Endothelial cell of umbilical vein (primary cell): ENCODE measurements around the gene GRID2IP. TPM values are rescaled to one million over a fixed set of nuclear protein-coding genes. Genes with fewer than 3 reads are reported as not detected.

Experiments used
- BruUV-seq: library from RNA; stranded (reverse); fragments of 400-500 nt; replicated peaks from 2 replicates; lab custom pipeline; 2021; lab: Mats Ljungman, UMichigan
- CTCF ChIA-PET: fragments of 300-600, 350-600 bp; sonication (Branson Sonifier 250); formaldehyde crosslinking; loops from one replicate; lab custom pipeline; 2021; ENCODE audit warnings: antibody characterized with exemption, inconsistent platforms; lab: Charles Lee
- POLR2A ChIA-PET: fragments of 300-600, 350-600 bp; sonication (Branson Sonifier 250); formaldehyde crosslinking; loops from one replicate; lab custom pipeline; 2021; ENCODE audit warnings: antibody characterized with exemption, inconsistent platforms; lab: Charles Lee
- DNase-seq: peaks from one replicate; pipeline ENCODE4 v3.0.0-alpha.2; 2011; ENCODE audit warnings: low read depth, low spot score
- FAIRE-seq: peaks from 2 replicates; lab custom pipeline; 2011; peaks lifted over from hg19 to GRCh38; lab: Jason Lieb, UNC
- H2AFZ ChIP-seq: 2 replicates; pipeline ENCODE4 v1.6.0; 2012; ENCODE audit warnings: low read depth, low read length, control low read depth, inconsistent platforms
- H3K27ac ChIP-seq: 2 replicates; pipeline ENCODE4 v1.5.1; 2011; ENCODE audit warnings: low read depth, mild to moderate bottlenecking, control low read depth, low read length, moderate library complexity; ENCODE audit not compliant: insufficient read depth
- H3K27me3 ChIP-seq, 2 experiments: 2 replicates each; pipeline versions ENCODE4 v1.6.0 to v1.6.1; 2011; ENCODE audit warnings: low read length in 2 of 2, mixed read lengths in 1 of 2; ENCODE audit not compliant: control insufficient read depth in 2 of 2, insufficient read depth in 2 of 2
- H3K36me3 ChIP-seq, 2 experiments: 2 replicates in 1 of 2; 3 replicates in 1 of 2; pipeline ENCODE4 v1.5.1; 2011; ENCODE audit warnings: low read length in 2 of 2, mild to moderate bottlenecking in 1 of 2, moderate library complexity in 1 of 2; ENCODE audit not compliant: control insufficient read depth in 2 of 2, insufficient read depth in 2 of 2; ENCODE audit errors: extremely low read depth in 1 of 2
- H3K4me1 ChIP-seq: 3 replicates; pipeline ENCODE4 v1.5.1; 2011; ENCODE audit warnings: mild to moderate bottlenecking, low read length; ENCODE audit not compliant: control insufficient read depth, insufficient read depth; ENCODE audit errors: extremely low read depth
- H3K4me2 ChIP-seq: 2 replicates; pipeline ENCODE4 v1.6.1; 2011; ENCODE audit warnings: low read length, control low read depth, mixed read lengths; ENCODE audit not compliant: insufficient read depth
- H3K4me3 ChIP-seq, 3 experiments: fragments of 200-600 bp in 1 of 3; sonication (generic), shearing (Covaris generic) in 1 of 3; replicated peaks in 1 of 3; 2 replicates each; pipeline ENCODE4 v1.5.1; 2011 to 2016; ENCODE audit warnings: control low read depth in 3 of 3, low read length in 3 of 3, mild to moderate bottlenecking in 2 of 3, inconsistent platforms in 1 of 3, low read depth in 1 of 3, moderate library complexity in 1 of 3; ENCODE audit not compliant: insufficient read depth in 1 of 3
- H3K79me2 ChIP-seq: 2 replicates; pipeline ENCODE4 v1.6.0; 2012; ENCODE audit warnings: low read length, inconsistent platforms; ENCODE audit not compliant: control insufficient read depth, insufficient read depth
- H3K9ac ChIP-seq: replicated peaks from 2 replicates; pipeline ENCODE3; 2011; ENCODE audit warnings: low read length, control low read depth; ENCODE audit not compliant: insufficient read depth; ENCODE audit errors: extremely low read depth
- H3K9me1 ChIP-seq: replicated peaks from 3 replicates; pipeline ENCODE4 v1.6.0; 2011; ENCODE audit warnings: mild to moderate bottlenecking, low read length; ENCODE audit not compliant: control insufficient read depth, insufficient read depth; ENCODE audit errors: extremely low read depth
- H3K9me3 ChIP-seq: replicated peaks from 2 replicates; pipeline ENCODE4 v1.5.1; 2012; ENCODE audit warnings: low read length, inconsistent platforms; ENCODE audit not compliant: control insufficient read depth, insufficient read depth
- H4K20me1 ChIP-seq: replicated peaks from 2 replicates; pipeline ENCODE3; 2011; ENCODE audit warnings: mild to moderate bottlenecking, low read length; ENCODE audit not compliant: control insufficient read depth, insufficient read depth; ENCODE audit errors: extremely low read depth
- EZH2 ChIP-seq: IDR thresholded peaks from 2 replicates; pipeline ENCODE4 v1.6.1; 2012; ENCODE audit warnings: borderline replicate concordance, low read depth, mild to moderate bottlenecking, moderate library complexity, low read length, inconsistent platforms; ENCODE audit not compliant: severe bottlenecking
- FOS ChIP-seq: IDR thresholded peaks from 2 replicates; pipeline ENCODE4 v1.6.1; 2011; ENCODE audit warnings: mild to moderate bottlenecking, low read length, moderate library complexity, borderline replicate concordance; ENCODE audit not compliant: insufficient read depth
- GATA2 ChIP-seq: IDR thresholded peaks from 2 replicates; pipeline ENCODE4 v1.7.0; 2011; ENCODE audit warnings: low read depth, mild to moderate bottlenecking, moderate library complexity, mixed read lengths, low read length; ENCODE audit not compliant: insufficient read length, insufficient read depth
- JUN ChIP-seq: IDR thresholded peaks from 2 replicates; pipeline ENCODE4 v1.6.1; 2011; ENCODE audit warnings: borderline replicate concordance, low read depth; ENCODE audit not compliant: insufficient read length, insufficient read depth
- MYC ChIP-seq: IDR thresholded peaks from one replicate; pipeline ENCODE4 v1.6.1; 2011; ENCODE audit warnings: mild to moderate bottlenecking, low read depth, low read length
- POLR2A ChIP-seq: IDR thresholded peaks from 2 replicates; pipeline ENCODE4 v1.6.1; 2012; ENCODE audit warnings: low read depth, mild to moderate bottlenecking, control low read depth, low read length
- POLR2AphosphoS5 ChIP-seq: IDR thresholded peaks from 2 replicates; pipeline ENCODE4 v1.6.1; 2012; ENCODE audit warnings: low read depth, mild to moderate bottlenecking, control low read depth, low read length, moderate library complexity; ENCODE audit not compliant: insufficient read depth
- dilution Hi-C: fragments of 300-500 bp; cut with MboI; formaldehyde crosslinking; loops from one replicate; pipeline ENCODE4 v1.15.0; 2019; ENCODE audit warnings: low sequenced_read_pairs; ENCODE audit not compliant: extremely low pct_ligation_motif_present
- intact Hi-C: fragments of 100-400 bp; cut with micrococcal nuclease; formaldehyde crosslinking; loops from one replicate; pipeline ENCODE4 v1.10.0; 2022
- polyA plus RNA-seq, 4 experiments: library from polyadenylated mRNA; depleted of rRNA in 3 of 4; stranded (reverse) in 3 of 4; unstranded in 1 of 4; fragments of >200 nt; gene quantifications; 2 replicates each; pipeline versions ENCODE4 v1.2.1 to v1.2.3, GENCODE V29; 2011 to 2012; ENCODE audit warnings: missing spikeins in 1 of 4
- total RNA-seq: library from RNA; stranded (reverse); gene quantifications from 2 replicates; pipeline ENCODE4 v1.2.3, GENCODE V29; 2021
- TF ChIP-seq, protein P1 (sequence below), 2 donors: IDR thresholded peaks; 1 replicate in 1 of 2; 2 replicates in 1 of 2; pipeline ENCODE4 v1.5.1; 2011; ENCODE audit warnings: low read length in 2 of 2, mild to moderate bottlenecking in 2 of 2, moderate library complexity in 2 of 2, control low read depth in 1 of 2, inconsistent platforms in 1 of 2, low read depth in 1 of 2; ENCODE audit not compliant: insufficient read depth in 1 of 2; ENCODE audit errors: extremely low read depth in 1 of 2
- TF ChIP-seq, protein P2 (sequence below): IDR thresholded peaks from 2 replicates; pipeline ENCODE4 v1.6.1; 2011; ENCODE audit not compliant: insufficient read depth, insufficient read length

Gene GRID2IP
- total and polyA plus RNA-seq, 2 donors (not counting 3 experiments of a cell fraction or from before 2014, with no cell fraction given): not detected

DNA sequence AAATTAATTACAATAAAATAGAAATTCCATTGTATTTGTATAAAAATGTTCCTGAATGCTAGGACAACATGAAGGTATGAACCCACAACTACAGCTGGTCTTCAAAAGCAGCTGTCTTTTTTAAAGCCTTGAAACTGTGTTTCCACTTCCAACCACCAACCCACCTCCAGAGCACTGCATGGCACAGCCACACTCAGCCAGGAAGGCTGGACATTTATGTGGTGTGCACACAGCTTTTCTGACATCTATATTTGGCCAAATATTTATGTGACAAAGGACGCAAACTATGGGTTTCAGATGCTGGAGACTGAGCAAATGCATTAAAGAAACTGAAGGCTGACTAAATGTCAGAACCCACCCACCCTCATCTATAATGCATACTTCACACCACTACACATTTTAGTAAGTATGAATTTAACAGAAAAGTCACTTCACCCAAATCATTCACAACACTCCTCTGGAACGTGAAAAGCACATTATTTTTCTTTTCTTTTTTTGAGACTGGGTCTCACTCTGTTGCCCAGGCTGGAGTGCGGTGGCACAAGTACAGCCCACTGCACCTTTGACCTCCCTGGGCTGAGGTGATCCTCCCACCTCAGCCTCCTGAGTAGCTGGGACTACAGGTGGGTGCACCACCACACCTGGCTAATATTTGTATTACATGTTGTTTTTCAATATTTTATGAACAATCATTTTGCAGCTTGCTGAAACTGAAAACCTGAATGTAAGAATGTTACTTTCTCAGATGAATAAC lies 75.7 kb downstream of the GRID2IP start:
- Histone ChIP-seq H2AFZ (no peak overlapping the region), H3K4me2 (no peak overlapping the region), H3K9me1 (no peaks in the 10 kb centered on the region), H4K20me1 (peaks cover 13% of the 10 kb centered on the region), H3K27me3 (no peaks in the 10 kb centered on the region), H3K36me3 (peaks cover 8 to 13% of the 10 kb centered on the region in 2 experiments), H3K4me3 (no peak overlapping the region), H3K4me1 (no peaks in the 10 kb centered on the region), H3K9ac (no peak overlapping the region), H3K27ac (no peak overlapping the region), H3K9me3 (no peaks in the 10 kb centered on the region), H3K79me2 (peaks cover 89% of the 10 kb centered on the region)
- POLR2A ChIA-PET: no interaction called here
- CTCF ChIA-PET: no interaction called here
- intact Hi-C loops (no loop called here), dilution Hi-C loops (no loop called here)
- DNase-seq (no peak), FAIRE-seq (no peak)
- BruUV-seq: no TSS peak
- no peak for TF ChIP-seq GATA2
- TF ChIP-seq MYC: no peak

GRCh38 chr7:6465862-6466261 lies 85.4 kb downstream of the GRID2IP start:
- H3K79me2 ChIP-seq: peaks cover 2% of the 10 kb centered on the region
- no peak overlapping the region for H3K4me2 ChIP-seq
- POLR2A ChIA-PET: no interaction called here
- peaks cover 2% of the 10 kb centered on the region for H4K20me1 ChIP-seq
- H3K27me3 ChIP-seq: no peaks in the 10 kb centered on the region
- no peaks in the 10 kb centered on the region for H3K9me3 ChIP-seq
- CTCF ChIA-PET: no interaction called here
- no peak overlapping the region for H2AFZ ChIP-seq
- BruUV-seq: no TSS peak
- no peak overlapping the region for H3K4me3 ChIP-seq
- no peaks in the 10 kb centered on the region for H3K4me1 ChIP-seq
- no peak overlapping the region for H3K9ac ChIP-seq
- intact Hi-C loops (no loop called here), dilution Hi-C loops (no loop called here)
- no peak overlapping the region for H3K27ac ChIP-seq
- no peak for FAIRE-seq
- no peak for TF ChIP-seq JUN
- TF ChIP-seq GATA2: no peak
- no peak for TF ChIP-seq FOS
- TF ChIP-seq, protein P1, sequence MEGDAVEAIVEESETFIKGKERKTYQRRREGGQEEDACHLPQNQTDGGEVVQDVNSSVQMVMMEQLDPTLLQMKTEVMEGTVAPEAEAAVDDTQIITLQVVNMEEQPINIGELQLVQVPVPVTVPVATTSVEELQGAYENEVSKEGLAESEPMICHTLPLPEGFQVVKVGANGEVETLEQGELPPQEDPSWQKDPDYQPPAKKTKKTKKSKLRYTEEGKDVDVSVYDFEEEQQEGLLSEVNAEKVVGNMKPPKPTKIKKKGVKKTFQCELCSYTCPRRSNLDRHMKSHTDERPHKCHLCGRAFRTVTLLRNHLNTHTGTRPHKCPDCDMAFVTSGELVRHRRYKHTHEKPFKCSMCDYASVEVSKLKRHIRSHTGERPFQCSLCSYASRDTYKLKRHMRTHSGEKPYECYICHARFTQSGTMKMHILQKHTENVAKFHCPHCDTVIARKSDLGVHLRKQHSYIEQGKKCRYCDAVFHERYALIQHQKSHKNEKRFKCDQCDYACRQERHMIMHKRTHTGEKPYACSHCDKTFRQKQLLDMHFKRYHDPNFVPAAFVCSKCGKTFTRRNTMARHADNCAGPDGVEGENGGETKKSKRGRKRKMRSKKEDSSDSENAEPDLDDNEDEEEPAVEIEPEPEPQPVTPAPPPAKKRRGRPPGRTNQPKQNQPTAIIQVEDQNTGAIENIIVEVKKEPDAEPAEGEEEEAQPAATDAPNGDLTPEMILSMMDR (IDR thresholded peaks at IDR 0.05; ENCODE audit: extremely low read depth in 1 of 2, insufficient read depth in 1 of 2, low read depth in 1 of 2, low read length in 2 of 2): no peak
- no peak for TF ChIP-seq POLR2AphosphoS5
- TF ChIP-seq, protein P2, sequence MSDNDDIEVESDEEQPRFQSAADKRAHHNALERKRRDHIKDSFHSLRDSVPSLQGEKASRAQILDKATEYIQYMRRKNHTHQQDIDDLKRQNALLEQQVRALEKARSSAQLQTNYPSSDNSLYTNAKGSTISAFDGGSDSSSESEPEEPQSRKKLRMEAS: no peak
- no peak for TF ChIP-seq EZH2
- TF ChIP-seq MYC: no peak
- no peak for TF ChIP-seq POLR2A
- H3K9me1 ChIP-seq: no peaks in the 10 kb centered on the region
- DNase-seq: no peak
- H3K36me3 ChIP-seq: peaks cover 33 to 38% of the 10 kb centered on the region in 2 experiments
